ENCODE measurements around the gene ENOX1.

DNA sequence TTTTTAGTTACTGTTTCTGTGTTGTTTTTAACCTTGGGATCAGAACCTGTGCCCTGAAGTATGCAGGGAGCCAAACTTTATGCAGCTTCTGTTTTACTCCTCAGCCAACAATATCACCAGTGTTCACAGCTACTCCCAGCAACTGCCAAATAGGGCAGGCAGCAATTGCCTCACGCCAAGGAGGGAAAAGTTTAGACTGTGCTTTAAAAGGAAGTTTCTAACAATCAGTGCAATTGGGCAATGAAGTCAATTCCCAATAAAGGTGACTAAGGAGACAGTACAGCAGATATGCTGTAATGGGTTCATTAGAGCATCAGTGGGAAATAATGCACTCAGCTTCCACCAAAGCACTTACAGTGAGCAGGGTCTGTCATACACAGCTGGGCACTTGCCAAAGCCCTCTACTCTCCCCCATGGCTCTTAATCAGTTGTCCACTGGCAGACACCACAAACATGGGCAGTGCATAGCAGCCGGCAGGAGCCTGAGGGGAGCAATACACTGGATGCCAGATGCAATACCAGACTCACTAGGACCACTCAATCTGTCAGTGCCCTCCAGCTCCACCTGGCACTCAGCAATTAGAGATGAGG lies 19.3 kb downstream of the ENOX1 start:
- no peak for TF ChIP-seq FOXP2 (optimal IDR thresholded peaks at IDR 0.05; ENCODE audit: control extremely low read depth, extremely low read length, insufficient read depth)
- TF ChIP-seq POLR2AphosphoS5 (IDR thresholded peaks at IDR 0.05; ENCODE audit: borderline replicate concordance, low read depth, low read length), result no peak

Data from SK-N-MC (cell line).